Measurements from ENCODE around the gene GP1BA.

The GP1BA gene

DNA sequence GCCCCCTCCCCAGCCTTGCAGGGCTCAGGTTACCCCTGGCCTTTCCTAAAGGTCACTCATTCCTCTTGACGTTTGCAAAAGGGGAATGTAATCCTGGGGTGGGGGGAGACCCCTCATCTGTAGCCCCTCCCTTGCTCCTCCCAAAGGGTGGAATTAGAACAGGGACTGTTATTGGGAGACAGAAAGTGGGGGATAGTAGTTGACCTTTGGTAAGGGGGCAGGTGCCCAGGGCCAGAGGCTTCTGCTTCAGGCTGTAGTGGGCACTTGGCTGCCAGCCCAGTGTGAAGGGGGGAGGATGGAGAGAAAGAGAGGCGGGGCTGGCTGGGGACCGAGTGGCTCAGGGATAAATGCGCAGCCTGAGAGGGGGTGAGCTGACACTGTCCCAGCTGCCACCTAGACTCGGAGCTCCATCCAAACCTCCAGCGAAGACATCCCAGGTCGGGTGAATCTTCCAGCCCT lies 18.7 kb downstream of the GP1BA start, which contains the start of gene ENO3:
ENO3 (plus strand) TSS at position 374 of the 459 bp plus-strand sequence. CDS start 711 bp downstream, outside the sequence.
- DNase-seq (ENCODE audit: low spot score): no peak

DNA sequence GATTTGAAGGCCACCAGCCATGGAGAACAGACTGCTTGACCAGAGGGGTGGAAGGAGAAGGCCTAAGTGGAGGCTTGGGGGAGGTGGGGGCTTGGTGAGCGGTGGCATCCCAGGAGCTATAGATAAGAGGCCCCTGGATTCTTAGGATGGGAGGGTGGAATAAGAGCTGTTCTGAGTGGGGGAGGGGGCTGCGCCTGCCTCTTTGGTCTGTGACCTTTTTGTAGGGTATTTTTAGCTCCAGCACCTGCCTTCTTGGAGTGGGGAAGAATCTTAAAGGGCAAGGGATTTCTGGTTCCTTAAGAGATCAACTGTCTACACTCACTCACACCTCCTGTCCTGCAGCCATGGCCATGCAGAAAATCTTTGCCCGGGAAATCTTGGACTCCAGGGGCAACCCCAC lies 19.4 kb downstream of the GP1BA start:
- DNase-seq (ENCODE audit: low spot score): no peak

DNA sequence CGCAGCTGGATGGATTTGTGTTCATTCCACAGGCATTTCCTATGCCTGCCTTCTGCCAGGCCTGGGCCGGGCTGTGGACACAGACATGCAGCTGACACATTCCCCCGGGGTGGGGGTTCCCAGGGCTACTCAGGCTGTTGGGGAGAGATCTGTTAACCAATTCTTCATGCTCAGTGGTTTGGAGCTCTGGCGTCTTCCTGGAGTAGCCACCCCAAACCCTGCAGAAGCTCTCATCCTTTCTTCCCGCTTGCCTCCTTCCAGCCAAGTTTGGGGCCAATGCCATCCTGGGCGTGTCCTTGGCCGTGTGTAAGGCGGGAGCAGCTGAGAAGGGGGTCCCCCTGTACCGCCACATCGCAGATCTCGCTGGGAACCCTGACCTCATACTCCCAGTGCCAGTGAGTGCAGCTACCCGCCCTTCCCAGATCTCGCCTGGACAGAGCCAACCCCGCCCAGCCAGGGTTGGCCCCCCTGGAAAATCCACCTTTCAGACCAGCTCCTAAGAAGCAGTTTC lies 21.4 kb downstream of the GP1BA start:
- no peak for DNase-seq (ENCODE audit: low spot score)

DNA sequence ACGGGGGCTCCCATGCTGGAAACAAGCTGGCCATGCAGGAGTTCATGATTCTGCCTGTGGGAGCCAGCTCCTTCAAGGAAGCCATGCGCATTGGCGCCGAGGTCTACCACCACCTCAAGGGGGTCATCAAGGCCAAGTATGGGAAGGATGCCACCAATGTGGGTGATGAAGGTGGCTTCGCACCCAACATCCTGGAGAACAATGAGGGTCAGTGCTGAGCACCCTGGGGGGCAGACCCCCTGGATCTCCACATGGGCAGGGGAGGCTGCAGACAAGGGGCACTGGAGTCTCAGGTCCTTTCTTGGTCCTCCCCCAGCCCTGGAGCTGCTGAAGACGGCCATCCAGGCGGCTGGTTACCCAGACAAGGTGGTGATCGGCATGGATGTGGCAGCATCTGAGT lies 23.0 kb downstream of the GP1BA start:
- no peak for DNase-seq (ENCODE audit: low spot score)

DNA sequence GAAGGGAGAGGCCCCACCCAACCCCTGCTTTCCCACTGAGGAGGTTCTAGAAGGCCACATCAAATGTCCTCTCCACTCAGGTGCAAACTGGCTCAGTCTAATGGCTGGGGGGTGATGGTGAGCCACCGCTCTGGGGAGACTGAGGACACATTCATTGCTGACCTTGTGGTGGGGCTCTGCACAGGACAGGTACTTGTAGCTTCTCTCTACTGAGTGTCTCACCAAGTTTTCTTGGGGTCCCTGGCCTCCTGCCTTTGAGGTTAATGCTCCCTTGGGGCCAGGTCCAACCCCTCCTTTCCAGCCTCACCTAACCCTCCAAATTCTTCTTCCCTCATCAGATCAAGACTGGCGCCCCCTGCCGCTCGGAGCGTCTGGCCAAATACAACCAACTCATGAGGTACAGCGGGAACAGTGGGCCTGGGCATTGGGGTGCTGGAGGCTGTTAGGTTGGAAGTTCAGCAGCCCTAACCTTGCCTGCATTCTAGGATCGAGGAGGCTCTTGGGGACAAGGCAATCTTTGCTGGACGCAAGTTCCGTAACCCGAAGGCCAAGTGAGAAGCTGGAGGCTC lies 24.5 kb downstream of the GP1BA start:
- no peak for DNase-seq (ENCODE audit: low spot score)

DNA sequence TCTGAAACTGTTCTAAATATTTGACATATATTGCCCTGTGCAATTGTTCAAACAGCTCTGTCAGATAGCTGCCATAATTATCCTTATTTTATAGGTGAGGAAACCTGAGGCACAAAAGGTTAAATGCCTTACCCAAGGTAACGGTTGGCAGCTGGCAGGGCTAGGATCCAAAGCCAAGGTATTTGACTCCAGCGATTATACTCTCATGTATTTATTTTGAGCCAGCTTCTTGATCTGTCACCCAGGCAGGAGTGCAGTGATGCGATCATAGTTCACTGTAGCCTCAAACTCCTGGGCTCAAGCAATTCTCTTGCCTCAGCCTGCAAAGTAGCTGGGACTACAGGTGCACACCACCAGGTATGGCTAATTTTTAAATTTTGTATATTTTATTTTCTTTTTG lies 26.0 kb downstream of the GP1BA start:
- DNase-seq (ENCODE audit: low spot score): no peak

DNA sequence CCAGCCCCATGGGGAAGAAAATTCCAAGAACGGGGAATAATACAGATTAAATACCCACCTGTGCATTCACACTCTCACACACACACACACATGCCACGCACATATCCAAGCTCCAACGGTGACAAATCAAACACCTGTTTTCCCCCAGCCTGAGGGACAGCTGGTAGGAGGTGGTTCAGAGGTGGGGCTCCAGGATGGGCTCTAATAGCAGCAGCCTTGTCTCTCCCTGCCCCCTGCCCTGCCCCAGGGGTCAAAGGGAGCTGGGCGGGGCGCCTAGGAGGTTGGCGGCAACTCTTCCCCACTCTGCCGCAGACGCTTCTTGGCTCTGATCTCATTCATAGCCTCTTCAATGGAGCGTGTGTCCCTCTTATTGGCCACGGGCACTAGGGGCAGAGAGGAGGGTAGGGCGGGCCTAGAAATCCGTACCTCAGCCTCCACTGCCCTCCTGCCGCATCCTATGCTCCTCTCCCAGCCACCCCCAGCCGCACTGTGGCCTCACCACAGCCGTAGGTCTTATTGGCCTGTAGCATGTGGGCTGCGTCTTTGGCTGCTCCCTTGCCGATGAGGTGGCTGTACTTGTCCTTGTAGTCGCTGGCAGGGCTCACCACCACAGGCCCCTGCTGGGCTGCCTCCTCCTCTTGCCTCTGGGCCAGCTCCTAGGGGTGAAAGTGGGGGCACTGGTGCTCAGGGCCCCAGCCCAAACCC lies 27.3 kb downstream of the GP1BA start:
- no peak for DNase-seq (ENCODE audit: low spot score)

DNA sequence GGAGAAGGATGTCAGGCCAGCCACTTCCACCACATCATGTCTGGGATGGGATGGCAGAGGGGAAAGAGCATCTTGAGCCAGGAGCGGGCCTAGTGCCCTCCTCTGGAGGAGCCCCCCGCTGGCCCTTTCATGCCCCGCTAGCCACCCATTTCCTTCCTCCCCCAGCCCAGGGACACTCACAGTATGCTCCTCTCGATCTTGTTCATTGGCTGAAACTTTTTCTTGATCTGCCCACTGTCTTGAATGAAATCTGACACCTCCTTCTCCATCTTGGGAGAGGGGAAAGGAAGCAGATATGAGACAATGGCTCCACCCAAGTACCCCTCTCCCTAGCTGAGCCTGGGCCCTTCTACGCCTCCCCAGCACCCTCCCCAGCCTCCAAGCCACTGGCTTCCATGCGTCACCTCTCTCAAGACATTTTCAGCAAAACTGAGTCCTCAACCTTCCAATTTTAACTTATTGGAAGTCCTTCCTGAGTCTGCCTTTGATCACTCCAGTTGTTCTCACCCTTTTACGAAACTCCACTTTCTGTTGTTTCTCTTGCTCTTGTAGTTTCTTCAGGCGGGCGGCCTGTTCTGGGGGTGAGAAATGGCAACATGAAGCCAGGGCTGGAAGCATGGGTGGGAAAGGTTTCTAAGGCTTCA lies 28.3 kb downstream of the GP1BA start:
- DNase-seq (ENCODE audit: low spot score): no peak

DNA sequence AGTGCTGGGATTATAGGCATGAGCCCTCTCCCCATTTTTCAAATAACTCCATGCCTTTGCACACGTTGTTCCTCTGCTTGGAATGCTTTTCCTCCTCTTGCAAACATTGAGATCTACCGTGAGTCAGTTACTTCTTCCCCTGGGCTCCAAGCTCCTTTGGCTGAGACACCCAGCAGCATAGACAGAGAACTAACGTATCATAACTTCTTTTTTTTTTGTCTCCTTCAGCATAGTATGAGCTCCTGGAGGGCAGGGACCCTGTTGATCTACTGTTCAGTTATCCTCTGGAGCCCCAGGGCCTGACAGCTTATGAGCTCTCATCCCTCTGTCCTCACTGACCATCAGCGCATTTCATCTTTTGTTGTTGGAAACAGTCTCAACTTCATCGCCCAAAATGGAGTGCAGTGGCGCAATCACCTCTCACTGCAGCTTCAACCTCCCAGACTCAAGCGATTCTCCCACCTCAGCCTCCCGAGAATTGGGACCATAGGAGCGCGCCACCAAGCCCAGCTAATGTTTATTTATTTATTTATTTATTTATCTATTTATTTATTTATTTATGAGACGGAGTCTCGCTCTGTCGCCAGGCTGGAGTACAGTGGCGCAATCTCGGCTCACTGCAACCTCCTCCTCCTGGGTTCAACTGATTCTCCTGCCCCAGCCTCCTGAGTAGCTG lies 33.4 kb downstream of the GP1BA start:
- DNase-seq (ENCODE audit: low spot score): no peak

DNA sequence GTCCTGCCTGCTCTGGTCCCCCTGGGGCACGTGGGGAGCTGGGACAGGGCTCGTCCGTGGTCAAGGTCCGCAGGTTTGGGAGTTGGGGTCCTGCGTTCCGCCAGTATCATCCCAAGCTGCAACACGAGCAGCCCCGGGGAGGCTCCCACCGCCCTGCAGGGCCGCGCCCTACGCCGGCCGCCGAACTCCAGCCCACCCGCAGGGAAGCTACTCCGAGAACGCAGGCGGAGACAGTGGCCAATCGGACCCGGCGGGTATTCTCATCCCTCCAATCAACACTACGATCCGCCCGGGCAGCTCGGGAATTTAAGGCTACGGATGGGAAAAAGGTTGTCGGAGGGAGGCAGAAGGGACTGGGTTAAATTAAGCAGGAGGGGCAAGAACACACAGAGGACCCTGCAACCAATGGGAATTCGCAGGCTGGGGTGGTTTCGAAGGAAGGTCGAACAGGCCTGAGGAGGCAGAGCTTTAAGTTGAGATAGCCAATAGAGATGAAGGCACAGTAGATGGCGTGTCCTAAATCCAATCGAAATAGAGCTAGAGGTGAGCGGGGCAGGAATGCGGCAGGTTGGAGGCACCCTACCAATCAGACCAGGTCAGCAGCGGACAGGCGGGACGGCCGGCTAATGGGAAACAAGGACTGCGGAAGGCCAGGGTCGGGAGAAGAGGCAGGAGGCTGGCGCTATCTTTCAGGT lies 34.9 kb downstream of the GP1BA start:
- DNase-seq (ENCODE audit: low spot score): peak; percentile 95

DNA sequence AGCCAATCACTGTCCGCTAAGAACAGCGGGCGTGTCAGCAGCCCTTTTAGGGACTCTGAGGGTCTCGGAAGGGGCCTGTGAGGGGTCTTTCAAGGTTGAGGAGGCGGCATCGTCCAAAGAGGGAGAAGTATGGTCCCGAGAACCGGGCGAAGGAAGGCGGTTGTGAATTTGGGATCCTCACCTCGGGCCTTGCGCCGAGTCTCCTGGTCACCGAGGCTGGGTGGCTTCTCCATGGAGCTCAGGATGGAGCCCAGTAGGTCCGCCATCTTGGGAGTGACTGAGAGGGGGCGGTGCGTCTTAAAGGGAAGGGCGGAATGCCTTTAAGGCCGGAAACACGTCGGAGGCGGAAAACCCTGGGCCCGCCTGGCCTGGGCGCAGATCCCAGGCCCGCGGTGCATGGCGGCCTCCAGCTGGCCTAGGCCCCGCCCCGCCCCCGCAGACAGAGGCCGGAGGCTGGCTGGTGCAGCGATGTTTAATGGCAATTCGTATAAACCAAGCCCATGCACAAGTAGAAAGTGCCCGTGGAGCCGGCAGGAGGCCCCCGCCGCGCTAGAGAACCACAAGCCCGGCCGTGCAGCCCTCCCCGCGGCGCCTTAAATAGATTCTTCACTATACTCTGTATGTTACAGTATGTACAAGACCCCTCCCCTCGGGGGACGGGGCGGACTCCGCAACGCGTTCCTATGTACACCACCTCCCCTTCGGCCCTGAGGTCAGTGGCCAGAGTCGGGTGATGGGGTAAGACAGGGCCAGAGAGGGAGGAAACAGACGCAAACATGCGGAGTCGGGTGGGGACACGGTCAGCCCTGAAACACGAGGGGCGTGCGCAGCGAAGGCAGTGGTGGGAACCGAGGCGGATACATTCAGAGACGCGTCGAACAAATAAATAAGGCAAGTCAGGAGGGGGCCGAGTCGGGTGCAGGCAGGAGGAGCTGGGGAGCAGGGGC lies 35.7 kb downstream of the GP1BA start, which contains the start of gene SPAG7:
SPAG7 (minus strand) TSS at position 279 of the 947 bp plus-strand sequence; CDS start at position 266, 13 bp downstream.
- peak; percentile 87 for DNase-seq (ENCODE audit: low spot score)

DNA sequence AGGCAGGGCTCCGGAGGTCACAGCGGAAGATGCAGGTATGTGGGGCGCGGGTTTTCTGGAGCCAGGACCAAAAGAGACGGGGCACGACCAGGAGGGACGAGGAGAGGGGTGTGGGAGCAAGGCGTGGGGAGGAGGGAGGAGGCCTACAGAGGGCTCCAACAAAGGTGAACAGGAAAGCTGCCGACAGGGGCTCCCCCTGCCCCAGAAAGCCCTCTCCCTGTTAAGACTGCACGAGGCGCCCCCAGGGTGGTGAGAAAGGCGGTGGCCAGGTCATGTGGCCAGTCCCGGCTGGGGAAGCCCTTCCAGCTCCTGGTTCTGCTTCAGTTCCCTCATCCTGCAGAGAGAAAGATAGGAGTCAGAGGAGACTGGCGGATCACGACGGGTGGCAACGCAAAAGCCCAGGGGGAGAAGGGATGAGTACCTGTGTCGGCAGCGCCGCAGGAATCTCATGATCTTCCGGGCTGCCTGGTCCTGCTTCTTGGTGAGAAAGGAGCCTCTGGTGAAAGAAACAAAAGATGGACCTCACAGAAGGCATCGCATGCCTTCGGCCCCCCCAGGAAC lies 36.5 kb downstream of the GP1BA start:
- no peak for DNase-seq (ENCODE audit: low spot score)

DNA sequence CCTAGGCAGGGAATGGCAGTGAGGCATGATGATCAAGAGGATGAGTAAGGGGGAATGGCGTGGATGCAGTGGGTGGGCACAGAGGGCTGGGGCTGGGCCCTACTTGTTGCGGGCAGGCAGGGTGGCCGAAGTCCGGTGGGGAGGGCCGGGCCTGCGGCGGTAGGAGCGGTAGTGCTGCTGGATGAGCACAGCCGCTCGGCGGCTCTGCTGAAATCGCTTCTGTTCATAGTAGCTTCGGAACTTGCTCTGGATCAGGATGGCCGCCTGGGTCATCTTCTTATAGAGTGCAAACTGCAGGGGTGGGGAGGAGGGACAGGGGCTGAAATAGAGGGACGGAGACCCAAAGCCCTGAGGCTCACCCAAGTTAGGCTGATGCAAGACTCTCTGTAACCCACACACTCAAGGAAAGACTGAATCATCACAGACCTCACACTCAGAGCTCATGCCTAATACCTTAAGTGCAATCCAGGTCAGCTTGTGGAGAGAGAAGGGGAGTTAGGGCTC lies 37.0 kb downstream of the GP1BA start:
- no peak for DNase-seq (ENCODE audit: low spot score)

DNA sequence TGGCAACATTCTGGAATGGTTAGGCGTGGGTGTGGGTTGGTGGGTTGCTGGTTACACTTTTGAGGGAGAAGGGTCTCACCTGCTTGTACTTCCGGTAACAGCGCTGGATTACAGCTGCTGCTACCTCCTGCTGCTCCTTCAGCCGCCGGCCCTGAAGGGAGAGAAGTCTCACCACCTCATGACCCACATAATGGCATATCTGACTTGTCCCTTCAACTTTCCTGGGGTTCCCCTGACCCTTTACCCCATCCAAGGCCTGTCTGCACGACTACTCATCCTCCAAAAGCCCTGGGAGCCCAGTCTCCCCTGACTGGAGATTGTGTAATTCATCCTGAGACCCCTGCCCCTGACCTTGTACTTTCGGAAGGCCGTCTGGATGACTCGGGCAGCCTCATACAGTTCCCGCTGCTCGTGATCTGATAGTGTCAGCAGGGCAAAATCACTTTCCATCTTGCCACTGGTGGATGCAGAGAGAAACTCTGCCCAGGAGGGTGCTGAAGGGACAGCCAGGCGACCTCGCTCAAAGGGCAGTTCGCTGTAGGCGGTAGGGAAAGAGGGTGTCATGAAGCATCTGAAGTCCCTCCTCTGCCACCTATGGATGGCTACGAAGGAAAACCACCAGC lies 37.6 kb downstream of the GP1BA start:
- DNase-seq (ENCODE audit: low spot score): no peak

DNA sequence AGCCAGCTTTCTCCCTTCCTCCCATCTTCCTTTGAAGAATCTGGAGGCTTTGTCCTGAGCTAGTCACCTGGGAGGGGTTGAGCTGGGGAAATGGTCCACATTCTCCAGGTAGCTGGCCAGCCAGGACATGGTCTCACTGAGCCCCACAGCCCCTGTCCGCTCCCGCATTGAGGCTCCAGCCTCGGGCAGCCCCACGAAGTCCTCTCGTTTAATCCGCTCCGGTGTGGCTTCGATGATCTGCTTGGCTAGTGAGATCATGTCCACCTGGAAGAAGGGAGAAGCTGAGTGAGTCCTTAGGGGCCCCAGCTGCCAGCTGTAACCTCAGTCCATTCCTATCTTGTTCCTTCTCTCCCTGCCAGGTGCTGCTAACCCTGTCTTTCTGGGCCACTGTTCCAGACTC lies 38.2 kb downstream of the GP1BA start:
- DNase-seq (ENCODE audit: low spot score): no peak

DNA sequence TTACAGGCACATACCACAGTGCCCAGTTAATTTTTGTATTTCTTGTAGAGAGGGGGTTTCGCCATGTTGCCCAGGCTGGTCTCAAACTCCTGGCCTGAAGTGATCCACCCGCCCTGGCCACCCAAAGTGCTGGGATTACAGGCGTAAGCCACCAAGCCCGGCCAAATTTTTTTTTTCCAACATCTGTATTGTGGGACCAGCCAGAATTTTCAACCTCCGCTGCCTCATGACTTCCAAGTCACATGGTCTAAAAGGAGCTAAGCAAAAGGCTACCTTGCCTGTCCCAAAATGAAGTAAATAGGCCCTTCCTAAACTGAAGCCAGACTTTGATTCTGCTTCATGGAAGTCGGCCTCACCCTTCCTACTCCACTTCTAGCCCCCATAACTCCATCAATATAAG lies 39.7 kb downstream of the GP1BA start:
- no peak for DNase-seq (ENCODE audit: low spot score)

DNA sequence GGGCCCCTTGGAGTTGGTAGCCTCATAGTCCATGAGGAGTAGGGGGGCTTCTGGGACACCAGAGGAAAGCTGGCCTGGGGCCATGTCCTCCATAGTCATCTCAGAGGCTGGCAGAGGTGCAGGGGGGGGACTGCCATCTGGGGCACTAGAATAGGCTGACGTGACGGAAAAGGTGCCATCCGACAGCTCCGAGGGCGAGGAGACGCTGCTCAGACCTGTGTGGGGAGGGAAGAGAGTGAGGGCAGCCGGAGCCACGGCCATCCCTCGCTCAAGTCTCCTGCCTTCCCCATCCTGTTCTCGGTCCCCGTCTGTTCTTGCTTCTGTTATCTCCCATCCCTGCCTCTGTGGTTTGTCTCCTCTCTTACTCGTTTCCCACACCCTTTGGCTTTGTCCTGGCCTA lies 40.2 kb downstream of the GP1BA start:
- no peak for DNase-seq (ENCODE audit: low spot score)

DNA sequence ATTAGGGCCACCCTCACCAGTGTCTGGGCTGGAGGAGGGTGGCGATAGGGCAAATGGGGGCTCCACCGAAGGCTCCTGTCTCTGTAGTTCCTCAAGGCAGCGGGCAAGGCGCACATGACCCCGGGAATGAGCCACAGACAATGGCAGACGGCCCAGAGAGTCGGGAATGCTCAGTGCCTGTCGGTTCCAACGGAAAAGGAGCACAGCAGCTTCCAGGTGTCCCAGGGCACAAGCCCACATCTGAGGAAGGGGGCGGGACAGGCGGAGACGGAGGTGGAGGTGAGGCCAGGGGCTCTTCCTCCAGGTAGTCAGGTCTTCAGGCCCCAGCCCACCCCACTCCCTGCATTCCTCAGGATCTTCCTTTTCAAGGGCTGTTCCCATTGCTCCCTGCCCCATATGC lies 40.7 kb downstream of the GP1BA start:
- no peak for DNase-seq (ENCODE audit: low spot score)

DNA sequence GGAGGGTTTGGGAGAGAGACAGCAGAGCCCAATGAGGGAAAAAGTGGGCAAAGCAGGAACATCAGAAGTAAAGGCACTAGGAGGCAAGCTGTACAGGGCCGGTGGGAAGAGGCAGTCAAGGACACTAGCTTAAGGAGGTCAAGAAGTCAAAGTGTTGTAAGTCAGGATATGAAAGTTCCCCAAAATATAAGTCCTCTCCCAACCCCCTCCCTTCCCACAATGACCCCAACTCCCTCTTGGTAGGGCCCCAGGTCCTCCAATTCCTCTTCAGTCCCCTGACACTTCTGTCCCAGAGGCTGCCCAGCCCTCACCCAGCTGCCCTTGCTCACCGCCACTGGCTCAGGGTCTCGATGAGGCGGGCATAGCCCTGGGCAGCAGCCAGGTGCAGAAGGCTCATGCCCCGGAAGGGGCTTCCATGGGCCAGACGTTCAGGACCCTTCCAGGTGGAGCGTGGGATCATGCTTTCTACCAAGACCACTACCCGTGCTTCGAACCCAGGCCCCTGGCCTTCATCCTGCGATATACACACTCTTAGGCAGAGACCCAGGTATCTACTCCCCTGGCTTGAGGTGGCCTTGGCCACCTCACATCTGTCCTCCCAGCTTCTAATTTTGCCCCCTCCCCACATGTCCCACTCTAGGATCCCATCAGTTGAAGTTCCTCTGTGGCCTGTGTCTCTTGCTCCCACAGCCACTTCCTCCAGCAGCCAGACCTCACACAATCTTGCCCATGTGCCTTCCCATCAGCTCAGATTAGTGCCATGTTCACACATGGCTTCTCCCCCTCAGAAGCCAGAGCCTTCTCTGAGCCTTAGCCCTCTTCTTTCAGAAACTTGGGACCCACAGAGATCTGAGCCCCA lies 41.4 kb downstream of the GP1BA start:
- DNase-seq (ENCODE audit: low spot score): no peak

Measured in NAMALWA (cell line).